ENCODE data around the gene ASAH2B. TPM values are rescaled to one million over a fixed set of nuclear protein-coding genes. Genes with fewer than 3 reads are reported as not detected.

ASAH2B gene
- total and polyA plus RNA-seq, 2 of the 13 experiments (the other 11 are each of a cell fraction or from before 2014, with no cell fraction given): 4.2 to 4.6 TPM

DNA sequence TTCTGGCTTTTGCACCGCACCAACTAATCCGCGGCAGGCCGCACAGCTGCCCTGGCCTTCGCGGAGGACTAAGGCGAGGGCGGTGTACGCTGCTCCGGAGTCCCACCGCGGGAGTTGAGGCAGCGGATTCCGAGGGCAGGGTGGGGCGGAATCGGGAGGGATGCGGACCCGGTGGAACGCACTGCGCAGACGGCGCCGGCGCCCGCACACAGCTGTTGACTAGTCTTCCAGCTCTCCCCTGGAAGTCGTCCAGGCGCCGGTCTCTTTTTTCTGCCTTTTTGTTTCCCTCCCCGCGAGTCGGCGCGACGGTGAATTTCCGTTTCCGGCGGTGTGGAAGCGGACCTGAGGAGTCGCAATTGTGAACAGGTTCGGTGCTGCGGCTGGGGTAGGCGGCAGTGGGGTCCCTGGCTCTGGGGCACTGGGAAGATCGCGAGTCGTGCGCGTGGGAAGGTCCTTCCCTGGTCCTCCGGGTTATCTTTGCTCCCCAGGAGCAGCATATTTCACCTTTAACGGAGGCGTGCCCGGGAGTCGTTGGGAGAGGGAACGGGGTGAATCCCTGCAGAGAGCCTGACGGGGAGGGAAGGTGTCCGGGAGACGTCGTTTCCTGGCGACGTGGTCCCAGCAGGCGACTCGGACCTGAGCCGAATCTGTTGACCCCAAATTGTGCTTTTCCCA is at the start of gene ASAH2B (continued):
- TF ChIP-seq, protein P1, sequence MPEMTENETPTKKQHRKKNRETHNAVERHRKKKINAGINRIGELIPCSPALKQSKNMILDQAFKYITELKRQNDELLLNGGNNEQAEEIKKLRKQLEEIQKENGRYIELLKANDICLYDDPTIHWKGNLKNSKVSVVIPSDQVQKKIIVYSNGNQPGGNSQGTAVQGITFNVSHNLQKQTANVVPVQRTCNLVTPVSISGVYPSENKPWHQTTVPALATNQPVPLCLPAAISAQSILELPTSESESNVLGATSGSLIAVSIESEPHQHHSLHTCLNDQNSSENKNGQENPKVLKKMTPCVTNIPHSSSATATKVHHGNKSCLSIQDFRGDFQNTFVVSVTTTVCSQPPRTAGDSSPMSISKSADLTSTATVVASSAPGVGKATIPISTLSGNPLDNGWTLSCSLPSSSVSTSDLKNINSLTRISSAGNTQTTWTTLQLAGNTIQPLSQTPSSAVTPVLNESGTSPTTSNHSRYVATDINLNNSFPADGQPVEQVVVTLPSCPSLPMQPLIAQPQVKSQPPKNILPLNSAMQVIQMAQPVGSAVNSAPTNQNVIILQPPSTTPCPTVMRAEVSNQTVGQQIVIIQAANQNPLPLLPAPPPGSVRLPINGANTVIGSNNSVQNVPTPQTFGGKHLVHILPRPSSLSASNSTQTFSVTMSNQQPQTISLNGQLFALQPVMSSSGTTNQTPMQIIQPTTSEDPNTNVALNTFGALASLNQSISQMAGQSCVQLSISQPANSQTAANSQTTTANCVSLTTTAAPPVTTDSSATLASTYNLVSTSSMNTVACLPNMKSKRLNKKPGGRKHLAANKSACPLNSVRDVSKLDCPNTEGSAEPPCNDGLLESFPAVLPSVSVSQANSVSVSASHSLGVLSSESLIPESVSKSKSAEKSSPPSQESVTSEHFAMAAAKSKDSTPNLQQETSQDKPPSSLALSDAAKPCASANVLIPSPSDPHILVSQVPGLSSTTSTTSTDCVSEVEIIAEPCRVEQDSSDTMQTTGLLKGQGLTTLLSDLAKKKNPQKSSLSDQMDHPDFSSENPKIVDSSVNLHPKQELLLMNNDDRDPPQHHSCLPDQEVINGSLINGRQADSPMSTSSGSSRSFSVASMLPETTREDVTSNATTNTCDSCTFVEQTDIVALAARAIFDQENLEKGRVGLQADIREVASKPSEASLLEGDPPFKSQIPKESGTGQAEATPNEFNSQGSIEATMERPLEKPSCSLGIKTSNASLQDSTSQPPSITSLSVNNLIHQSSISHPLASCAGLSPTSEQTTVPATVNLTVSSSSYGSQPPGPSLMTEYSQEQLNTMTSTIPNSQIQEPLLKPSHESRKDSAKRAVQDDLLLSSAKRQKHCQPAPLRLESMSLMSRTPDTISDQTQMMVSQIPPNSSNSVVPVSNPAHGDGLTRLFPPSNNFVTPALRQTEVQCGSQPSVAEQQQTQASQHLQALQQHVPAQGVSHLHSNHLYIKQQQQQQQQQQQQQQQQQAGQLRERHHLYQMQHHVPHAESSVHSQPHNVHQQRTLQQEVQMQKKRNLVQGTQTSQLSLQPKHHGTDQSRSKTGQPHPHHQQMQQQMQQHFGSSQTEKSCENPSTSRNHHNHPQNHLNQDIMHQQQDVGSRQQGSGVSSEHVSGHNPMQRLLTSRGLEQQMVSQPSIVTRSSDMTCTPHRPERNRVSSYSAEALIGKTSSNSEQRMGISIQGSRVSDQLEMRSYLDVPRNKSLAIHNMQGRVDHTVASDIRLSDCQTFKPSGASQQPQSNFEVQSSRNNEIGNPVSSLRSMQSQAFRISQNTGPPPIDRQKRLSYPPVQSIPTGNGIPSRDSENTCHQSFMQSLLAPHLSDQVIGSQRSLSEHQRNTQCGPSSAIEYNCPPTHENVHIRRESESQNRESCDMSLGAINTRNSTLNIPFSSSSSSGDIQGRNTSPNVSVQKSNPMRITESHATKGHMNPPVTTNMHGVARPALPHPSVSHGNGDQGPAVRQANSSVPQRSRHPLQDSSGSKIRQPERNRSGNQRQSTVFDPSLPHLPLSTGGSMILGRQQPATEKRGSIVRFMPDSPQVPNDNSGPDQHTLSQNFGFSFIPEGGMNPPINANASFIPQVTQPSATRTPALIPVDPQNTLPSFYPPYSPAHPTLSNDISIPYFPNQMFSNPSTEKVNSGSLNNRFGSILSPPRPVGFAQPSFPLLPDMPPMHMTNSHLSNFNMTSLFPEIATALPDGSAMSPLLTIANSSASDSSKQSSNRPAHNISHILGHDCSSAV (CRISPR knock-in tag; IDR thresholded peaks at IDR 0.05; ENCODE audit: borderline replicate concordance): no peak
- TF ChIP-seq GTF3A (CRISPR knock-in tag; conservative IDR thresholded peaks at IDR 0.05): no peak
- TF ChIP-seq, protein P2, sequence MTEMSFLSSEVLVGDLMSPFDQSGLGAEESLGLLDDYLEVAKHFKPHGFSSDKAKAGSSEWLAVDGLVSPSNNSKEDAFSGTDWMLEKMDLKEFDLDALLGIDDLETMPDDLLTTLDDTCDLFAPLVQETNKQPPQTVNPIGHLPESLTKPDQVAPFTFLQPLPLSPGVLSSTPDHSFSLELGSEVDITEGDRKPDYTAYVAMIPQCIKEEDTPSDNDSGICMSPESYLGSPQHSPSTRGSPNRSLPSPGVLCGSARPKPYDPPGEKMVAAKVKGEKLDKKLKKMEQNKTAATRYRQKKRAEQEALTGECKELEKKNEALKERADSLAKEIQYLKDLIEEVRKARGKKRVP (CRISPR knock-in tag; IDR thresholded peaks at IDR 0.05): 0 out of 4 replicates have a peak, but pooled peaks of 1 of the 2 experiments have one; percentile 19
- no peak for TF ChIP-seq GTF2F1 (IDR thresholded peaks at IDR 0.05; ENCODE audit: low read length)
- peak; percentile 63; the same call in 1 of the 2 replicates for TF ChIP-seq ZNF331 (CRISPR knock-in tag; IDR thresholded peaks at IDR 0.05)
- TF ChIP-seq AGO1 (IDR thresholded peaks at IDR 0.05; ENCODE audit: low read depth, low read length, poor library complexity, severe bottlenecking): no peak
- TF ChIP-seq MEF2D (CRISPR knock-in tag; IDR thresholded peaks at IDR 0.05): 0 out of 2 replicates have a peak, but pooled peaks have one; percentile 34
- TF ChIP-seq, protein P3, sequence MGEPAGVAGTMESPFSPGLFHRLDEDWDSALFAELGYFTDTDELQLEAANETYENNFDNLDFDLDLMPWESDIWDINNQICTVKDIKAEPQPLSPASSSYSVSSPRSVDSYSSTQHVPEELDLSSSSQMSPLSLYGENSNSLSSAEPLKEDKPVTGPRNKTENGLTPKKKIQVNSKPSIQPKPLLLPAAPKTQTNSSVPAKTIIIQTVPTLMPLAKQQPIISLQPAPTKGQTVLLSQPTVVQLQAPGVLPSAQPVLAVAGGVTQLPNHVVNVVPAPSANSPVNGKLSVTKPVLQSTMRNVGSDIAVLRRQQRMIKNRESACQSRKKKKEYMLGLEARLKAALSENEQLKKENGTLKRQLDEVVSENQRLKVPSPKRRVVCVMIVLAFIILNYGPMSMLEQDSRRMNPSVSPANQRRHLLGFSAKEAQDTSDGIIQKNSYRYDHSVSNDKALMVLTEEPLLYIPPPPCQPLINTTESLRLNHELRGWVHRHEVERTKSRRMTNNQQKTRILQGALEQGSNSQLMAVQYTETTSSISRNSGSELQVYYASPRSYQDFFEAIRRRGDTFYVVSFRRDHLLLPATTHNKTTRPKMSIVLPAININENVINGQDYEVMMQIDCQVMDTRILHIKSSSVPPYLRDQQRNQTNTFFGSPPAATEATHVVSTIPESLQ (CRISPR knock-in tag; conservative IDR thresholded peaks at IDR 0.05): no peak
- TF ChIP-seq ZSCAN12 (CRISPR knock-in tag; IDR thresholded peaks at IDR 0.05): 0 out of 2 replicates have a peak, but pooled peaks have one; percentile 21
- TF ChIP-seq, protein P4, sequence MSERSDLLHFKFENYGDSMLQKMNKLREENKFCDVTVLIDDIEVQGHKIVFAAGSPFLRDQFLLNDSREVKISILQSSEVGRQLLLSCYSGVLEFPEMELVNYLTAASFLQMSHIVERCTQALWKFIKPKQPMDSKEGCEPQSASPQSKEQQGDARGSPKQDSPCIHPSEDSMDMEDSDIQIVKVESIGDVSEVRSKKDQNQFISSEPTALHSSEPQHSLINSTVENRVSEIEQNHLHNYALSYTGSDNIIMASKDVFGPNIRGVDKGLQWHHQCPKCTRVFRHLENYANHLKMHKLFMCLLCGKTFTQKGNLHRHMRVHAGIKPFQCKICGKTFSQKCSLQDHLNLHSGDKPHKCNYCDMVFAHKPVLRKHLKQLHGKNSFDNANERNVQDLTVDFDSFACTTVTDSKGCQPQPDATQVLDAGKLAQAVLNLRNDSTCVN (CRISPR knock-in tag; IDR thresholded peaks at IDR 0.05; ENCODE audit: borderline replicate concordance): peak; percentile 45; the same call in 1 of the 2 replicates
- peak; percentile 47; the same call in 1 of the 2 replicates for TF ChIP-seq ZNF746 (CRISPR knock-in tag; IDR thresholded peaks at IDR 0.05)
- TF ChIP-seq, protein P5, sequence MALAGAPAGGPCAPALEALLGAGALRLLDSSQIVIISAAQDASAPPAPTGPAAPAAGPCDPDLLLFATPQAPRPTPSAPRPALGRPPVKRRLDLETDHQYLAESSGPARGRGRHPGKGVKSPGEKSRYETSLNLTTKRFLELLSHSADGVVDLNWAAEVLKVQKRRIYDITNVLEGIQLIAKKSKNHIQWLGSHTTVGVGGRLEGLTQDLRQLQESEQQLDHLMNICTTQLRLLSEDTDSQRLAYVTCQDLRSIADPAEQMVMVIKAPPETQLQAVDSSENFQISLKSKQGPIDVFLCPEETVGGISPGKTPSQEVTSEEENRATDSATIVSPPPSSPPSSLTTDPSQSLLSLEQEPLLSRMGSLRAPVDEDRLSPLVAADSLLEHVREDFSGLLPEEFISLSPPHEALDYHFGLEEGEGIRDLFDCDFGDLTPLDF (CRISPR knock-in tag; IDR thresholded peaks at IDR 0.05): no peak
- no peak for TF ChIP-seq CBFB (CRISPR knock-in tag; IDR thresholded peaks at IDR 0.05)
- TF ChIP-seq MXI1 (IDR thresholded peaks at IDR 0.05; ENCODE audit: borderline replicate concordance, low read depth, low read length): no peak
- no peak for TF ChIP-seq MEIS2 (CRISPR knock-in tag; IDR thresholded peaks at IDR 0.05)

Measured in HepG2 (cell line).